K562 (cell line): Measurements from ENCODE around the gene SNX27. TPM values are rescaled to one million over a fixed set of nuclear protein-coding genes. Genes with fewer than 3 reads are reported as not detected.

Experiments
- FOSL1 ChIP-seq: fragments of 200-800 bp; sonication (Bioruptor generic); conservative IDR thresholded peaks from 2 replicates; pipeline ENCODE4 v1.6.1; 2016; ENCODE audit warnings: missing genetic modification characterization, missing compliant biosample characterization
- HDAC2 ChIP-seq: fragments of 450-650 bp; IDR thresholded peaks from 2 replicates; pipeline ENCODE4 v1.6.1; 2016; ENCODE audit warnings: mild to moderate bottlenecking
- RBM22 ChIP-seq: fragments of 200-400 bp; formaldehyde crosslinking; IDR thresholded peaks from 2 replicates; pipeline ENCODE4 v1.6.1; 2018; ENCODE audit warnings: low read length, low read depth; ENCODE audit not compliant: poor library complexity, severe bottlenecking
- RERE ChIP-seq: sonication (generic); formaldehyde crosslinking; IDR thresholded peaks from 2 replicates; pipeline ENCODE4 v1.8.0; 2023; ENCODE audit warnings: missing genetic modification reagents, mild to moderate bottlenecking, borderline replicate concordance
- SAFB2 ChIP-seq: fragments of 200-400 bp; formaldehyde crosslinking; IDR thresholded peaks from 2 replicates; pipeline ENCODE4 v1.6.1; 2018; ENCODE audit warnings: borderline replicate concordance, low read length, low read depth, moderate library complexity; ENCODE audit not compliant: severe bottlenecking
- ZNF57 ChIP-seq: fragments of 450-650 bp; formaldehyde crosslinking; IDR thresholded peaks from 2 replicates; pipeline ENCODE4 v1.4.0; 2020; ENCODE audit warnings: mild to moderate bottlenecking, moderate library complexity
- ZNF583 ChIP-seq: fragments of 250-450 bp; sonication (Bioruptor Pico); IDR thresholded peaks from 2 replicates; pipeline ENCODE4 v1.4.0; 2020
- polyA plus RNA-seq, 8 experiments: library from polyadenylated mRNA; depleted of rRNA in 4 of 8; stranded (reverse) in 5 of 8; unstranded in 3 of 8; fragments of >200 nt; fragmentation: Nextera tagmentation in 2 of 8; fragmentation: Illumina TruSeq in 1 of 8; extraction: Ambion mirVana in 2 of 8; extraction: Trizol in 1 of 8; gene quantifications; 2 replicates each; pipeline versions ENCODE4 v1.2.1 to v1.2.3, GENCODE V29; 2011 to 2014; ENCODE audit warnings: inconsistent platforms in 1 of 8, missing spikeins in 1 of 8
- total RNA-seq, 7 experiments: library from RNA; depleted of rRNA in 6 of 7; stranded (reverse); fragments of >200 nt in 6 of 7; fragmentation: Illumina TruSeq in 2 of 7; extraction: Trizol in 2 of 7; gene quantifications; 2 replicates each; pipeline versions ENCODE4 v1.2.1 to v1.2.3, GENCODE V29; 2011 to 2021; ENCODE audit warnings: low replicate concordance in 1 of 7
- TF ChIP-seq, protein P1 (sequence below): IDR thresholded peaks from 2 replicates; pipeline ENCODE4 v1.6.1; 2011; ENCODE audit warnings: borderline replicate concordance, low read depth, mild to moderate bottlenecking, moderate library complexity, low read length; ENCODE audit not compliant: insufficient read depth, poor library complexity, severe bottlenecking
- TF ChIP-seq, protein P2 (sequence below): sonication (generic); formaldehyde crosslinking; IDR thresholded peaks from 2 replicates; pipeline ENCODE4 v1.9.0; 2022; ENCODE audit warnings: mild to moderate bottlenecking, missing genetic modification reagents

SNX27 gene
- total and polyA plus RNA-seq, 9 of the 15 experiments (the other 6 are each of a cell fraction or from before 2014, with no cell fraction given): 4.5 to 18.7 (median 10.1) TPM

DNA sequence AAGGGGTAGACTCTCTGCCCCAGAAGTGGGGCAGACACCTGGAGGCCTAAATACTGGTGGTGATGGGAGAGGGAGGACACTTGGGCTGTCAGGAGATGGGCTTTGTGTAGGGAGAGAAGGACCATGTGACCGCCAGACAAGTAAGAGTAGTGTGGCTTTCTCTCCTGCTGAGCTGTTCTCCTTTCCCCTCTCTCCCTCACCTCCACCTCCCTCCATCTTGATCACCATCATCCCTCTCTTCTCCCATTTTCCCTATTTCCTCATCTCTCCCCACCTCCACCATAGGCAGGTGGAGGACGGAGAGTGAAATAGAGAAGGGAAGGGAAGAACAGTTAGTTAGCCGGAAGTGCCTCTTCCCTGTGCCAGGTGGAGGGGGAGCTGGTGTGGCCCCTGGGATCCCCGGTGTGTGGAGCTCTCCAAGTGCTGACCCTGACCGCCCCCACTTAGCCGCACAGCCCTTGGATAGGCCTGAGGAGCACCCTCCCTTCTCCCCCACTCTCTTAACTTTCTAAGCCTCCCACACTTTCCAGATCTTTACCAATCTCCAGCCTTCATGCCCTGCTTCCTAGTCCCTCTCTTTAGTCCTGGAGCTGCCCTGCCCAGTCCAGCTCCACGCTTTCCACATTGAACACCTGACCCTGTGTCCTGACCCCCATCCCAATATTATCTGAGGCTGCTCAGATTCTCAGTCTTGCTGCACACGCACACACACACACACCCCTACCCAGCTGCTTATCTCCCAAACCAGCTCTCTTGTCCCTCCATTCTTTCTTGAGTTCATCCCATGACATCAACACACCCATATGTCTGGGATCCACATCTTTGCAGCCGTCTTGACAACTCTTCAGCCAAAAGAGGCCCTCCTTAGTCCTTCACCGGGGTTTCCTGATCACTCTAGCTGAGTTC lies 103.2 kb downstream of the SNX27 start (continued):
- TF ChIP-seq ZNF57 (CRISPR knock-in tag) (no peak), SAFB2 (no peak), HDAC2 (peak; percentile 90), RERE (no peak), FOSL1 (tag) (no peak), RBM22 (no peak), ZNF583 (CRISPR knock-in tag) (no peak)
- TF ChIP-seq, protein P1, sequence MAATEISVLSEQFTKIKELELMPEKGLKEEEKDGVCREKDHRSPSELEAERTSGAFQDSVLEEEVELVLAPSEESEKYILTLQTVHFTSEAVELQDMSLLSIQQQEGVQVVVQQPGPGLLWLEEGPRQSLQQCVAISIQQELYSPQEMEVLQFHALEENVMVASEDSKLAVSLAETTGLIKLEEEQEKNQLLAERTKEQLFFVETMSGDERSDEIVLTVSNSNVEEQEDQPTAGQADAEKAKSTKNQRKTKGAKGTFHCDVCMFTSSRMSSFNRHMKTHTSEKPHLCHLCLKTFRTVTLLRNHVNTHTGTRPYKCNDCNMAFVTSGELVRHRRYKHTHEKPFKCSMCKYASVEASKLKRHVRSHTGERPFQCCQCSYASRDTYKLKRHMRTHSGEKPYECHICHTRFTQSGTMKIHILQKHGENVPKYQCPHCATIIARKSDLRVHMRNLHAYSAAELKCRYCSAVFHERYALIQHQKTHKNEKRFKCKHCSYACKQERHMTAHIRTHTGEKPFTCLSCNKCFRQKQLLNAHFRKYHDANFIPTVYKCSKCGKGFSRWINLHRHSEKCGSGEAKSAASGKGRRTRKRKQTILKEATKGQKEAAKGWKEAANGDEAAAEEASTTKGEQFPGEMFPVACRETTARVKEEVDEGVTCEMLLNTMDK: no peak
- TF ChIP-seq, protein P2, sequence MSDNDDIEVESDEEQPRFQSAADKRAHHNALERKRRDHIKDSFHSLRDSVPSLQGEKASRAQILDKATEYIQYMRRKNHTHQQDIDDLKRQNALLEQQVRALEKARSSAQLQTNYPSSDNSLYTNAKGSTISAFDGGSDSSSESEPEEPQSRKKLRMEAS: no peak
